HepG2 (cell line): ENCODE data around the gene UNC13D. TPM values are rescaled to one million over a fixed set of nuclear protein-coding genes. Genes with fewer than 3 reads are reported as not detected.

Experiments
- ASH2L ChIP-seq: fragments of 300-600, 200-600 bp; sonication (generic); IDR thresholded peaks from 2 replicates; pipeline ENCODE4 v1.7.0; 2017; ENCODE audit warnings: low read depth, mild to moderate bottlenecking, moderate library complexity, mixed read lengths, low read length; ENCODE audit not compliant: insufficient read length
- CHD2 ChIP-seq: IDR thresholded peaks from 2 replicates; pipeline ENCODE4 v1.6.1; 2011; ENCODE audit warnings: low read depth, low read length, improper control_type of control experiment
- CREM ChIP-seq, 2 experiments: sonication (generic) in 1 of 2; formaldehyde crosslinking in 1 of 2; IDR thresholded peaks; 2 replicates each; pipeline versions ENCODE4 v1.4.0 to v1.6.1; 2016 to 2020; ENCODE audit warnings: antibody characterized with exemption in 1 of 2, mild to moderate bottlenecking in 1 of 2, missing genetic modification reagents in 1 of 2
- EED ChIP-seq: sonication (generic); formaldehyde crosslinking; IDR thresholded peaks from 2 replicates; pipeline ENCODE4 v1.5.0; 2020; ENCODE audit warnings: mild to moderate bottlenecking, missing genetic modification reagents
- FOSL1 ChIP-seq: sonication (generic); formaldehyde crosslinking; IDR thresholded peaks from 2 replicates; pipeline ENCODE4 v1.9.0; 2021; ENCODE audit warnings: missing genetic modification reagents, borderline replicate concordance
- FOSL2 ChIP-seq: sonication (generic); formaldehyde crosslinking; IDR thresholded peaks from 2 replicates; pipeline ENCODE4 v1.4.0; 2020; ENCODE audit warnings: missing genetic modification reagents
- HMGA1 ChIP-seq: sonication (generic); formaldehyde crosslinking; conservative IDR thresholded peaks from 2 replicates; pipeline ENCODE4 v1.4.0; 2020; ENCODE audit warnings: missing genetic modification reagents
- KDM3A ChIP-seq: IDR thresholded peaks from 2 replicates; pipeline ENCODE4 v1.6.1; 2018; ENCODE audit warnings: low read depth, missing compliant biosample characterization
- KLF13 ChIP-seq: sonication (generic); formaldehyde crosslinking; IDR thresholded peaks from 2 replicates; pipeline ENCODE4 v1.4.0; 2020; ENCODE audit warnings: mild to moderate bottlenecking, missing genetic modification reagents
- MEF2D ChIP-seq: sonication (generic); formaldehyde crosslinking; IDR thresholded peaks from 2 replicates; pipeline ENCODE4 v1.5.1; 2020; ENCODE audit warnings: mild to moderate bottlenecking, missing genetic modification reagents
- MYNN ChIP-seq: sonication (generic); formaldehyde crosslinking; IDR thresholded peaks from 2 replicates; pipeline ENCODE4 v1.4.0; 2020; ENCODE audit warnings: mild to moderate bottlenecking, low read depth, missing genetic modification reagents
- NFE2L1 ChIP-seq: sonication (generic); formaldehyde crosslinking; IDR thresholded peaks from 2 replicates; pipeline ENCODE4 v1.4.0; 2020; ENCODE audit warnings: missing genetic modification reagents, mild to moderate bottlenecking, borderline replicate concordance
- RBM39 ChIP-seq: fragments of 200-400 bp; formaldehyde crosslinking; IDR thresholded peaks from one replicate; pipeline ENCODE4 v1.6.1; 2018; ENCODE audit warnings: antibody characterized with exemption, mild to moderate bottlenecking, low read depth, low read length; ENCODE audit not compliant: poor library complexity, severe bottlenecking
- SMARCE1 ChIP-seq: fragments of 450-650 bp; IDR thresholded peaks from 2 replicates; pipeline ENCODE4 v1.6.1; 2017; ENCODE audit warnings: borderline replicate concordance
- TBL1XR1 ChIP-seq: fragments of 150-350 bp; IDR thresholded peaks from 2 replicates; pipeline ENCODE4 v1.6.1; 2014; ENCODE audit warnings: borderline replicate concordance, low read length; ENCODE audit not compliant: partially characterized antibody
- THYN1 ChIP-seq: sonication (generic); formaldehyde crosslinking; IDR thresholded peaks from 2 replicates; pipeline ENCODE4 v1.8.1; 2023; ENCODE audit warnings: low read depth, mild to moderate bottlenecking, moderate library complexity, missing genetic modification reagents, borderline replicate concordance
- ZBTB20 ChIP-seq: sonication (generic); formaldehyde crosslinking; IDR thresholded peaks from 2 replicates; pipeline ENCODE4 v1.8.1; 2023; ENCODE audit warnings: missing genetic modification reagents, low read depth, mild to moderate bottlenecking, borderline replicate concordance
- ZMYM3 ChIP-seq: sonication (generic); formaldehyde crosslinking; IDR thresholded peaks from 2 replicates; pipeline ENCODE4 v1.5.1; 2020; ENCODE audit warnings: mild to moderate bottlenecking, missing genetic modification reagents
- polyA plus RNA-seq, 8 experiments: library from polyadenylated mRNA; depleted of rRNA in 3 of 8; stranded (reverse) in 7 of 8; unstranded in 1 of 8; fragments of >200 nt; fragmentation: Illumina TruSeq in 4 of 8; extraction: Trizol in 4 of 8; gene quantifications; 2 replicates each; pipeline versions ENCODE4 v1.2.1 to v1.2.3, GENCODE V29; 2011 to 2016; ENCODE audit warnings: low read depth in 4 of 8, missing spikeins in 1 of 8, mixed read lengths in 1 of 8; ENCODE audit not compliant: insufficient read depth in 1 of 8
- total RNA-seq, 5 experiments: library from RNA; depleted of rRNA; stranded (reverse); fragments of >200 nt; fragmentation: Illumina TruSeq; extraction: Trizol; gene quantifications; 2 replicates each; pipeline ENCODE4 v1.2.3, GENCODE V29; 2016; ENCODE audit warnings: low read depth in 1 of 5
- TF ChIP-seq, protein P1 (sequence below): sonication (generic); formaldehyde crosslinking; IDR thresholded peaks from 2 replicates; pipeline ENCODE4 v1.8.1; 2023; ENCODE audit warnings: mild to moderate bottlenecking, inconsistent platforms, moderate library complexity, missing genetic modification reagents, borderline replicate concordance
- TF ChIP-seq, protein P2 (sequence below): sonication (generic); formaldehyde crosslinking; IDR thresholded peaks from 2 replicates; pipeline ENCODE4; 2020; ENCODE audit warnings: missing genetic modification reagents, mild to moderate bottlenecking, borderline replicate concordance
- TF ChIP-seq, protein P3 (sequence below): IDR thresholded peaks from 2 replicates; pipeline ENCODE4 v1.6.1; 2016; ENCODE audit warnings: low read depth
- TF ChIP-seq, protein P4 (sequence below): IDR thresholded peaks from 2 replicates; pipeline ENCODE4 v1.6.1; 2016; ENCODE audit warnings: control low read depth

The UNC13D gene
- total and polyA plus RNA-seq, 2 of the 13 experiments (the other 11 are each of a cell fraction or from before 2014, with no cell fraction given): 29.7 to 42.7 TPM

DNA sequence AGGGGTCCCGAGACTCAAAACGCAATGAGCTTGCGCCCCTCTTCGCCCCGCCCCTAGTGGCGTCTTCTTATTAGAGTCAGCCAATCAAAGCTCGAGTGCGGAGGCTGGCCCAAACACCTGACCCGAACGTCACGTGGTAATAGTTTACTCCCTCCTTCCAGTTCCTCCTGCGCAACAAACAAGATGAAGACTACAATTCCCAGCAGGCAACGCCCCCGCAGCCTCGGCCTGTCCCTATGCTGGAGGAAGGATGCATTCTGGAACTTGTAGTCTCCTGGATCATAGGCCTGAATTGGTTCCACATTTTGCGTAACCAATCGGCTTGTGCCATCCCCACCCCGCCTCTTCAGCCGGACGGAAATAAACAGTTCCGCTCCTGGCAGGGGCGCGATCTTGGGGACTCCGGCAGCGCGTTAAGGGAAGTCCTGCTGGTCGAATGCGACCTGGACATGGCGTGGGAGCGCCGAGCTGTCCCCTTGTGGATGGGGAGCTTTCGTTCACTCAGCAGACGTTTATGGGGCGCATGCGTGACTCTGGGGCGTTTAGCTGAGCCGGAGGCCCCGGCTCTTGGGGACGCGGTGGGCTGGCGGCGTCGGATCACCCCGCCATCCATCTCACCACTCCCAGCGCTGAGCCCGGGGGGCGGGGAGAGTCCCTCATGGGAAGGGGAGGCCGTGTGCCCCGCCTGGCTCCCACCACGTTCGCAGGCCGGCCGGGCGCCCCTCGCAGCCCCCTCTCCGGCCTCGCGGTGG, 11.3 kb upstream of the UNC13D start, which contains the start of gene WBP2 (continued):
- TF ChIP-seq RBM39 (peak; percentile 96), CREM (IDR thresholded peaks at IDR 0.05) (peak; percentile 98), CREM (CRISPR knock-in tag; IDR thresholded peaks at IDR 0.05) (no peak), KLF13 (CRISPR knock-in tag) (no peak), ZMYM3 (CRISPR knock-in tag) (no peak), NFE2L1 (CRISPR knock-in tag) (no peak; the same call in 1 of the 2 replicates), SMARCE1 (no peak), HMGA1 (CRISPR knock-in tag) (no peak), ASH2L (peak; percentile 75), KDM3A (CRISPR knock-in tag) (peak; percentile 21; the same call in 1 of the 2 replicates), CHD2 (0 out of 2 replicates have a peak, but pooled peaks have one; percentile 8), FOSL2 (peak; percentile 44), THYN1 (CRISPR knock-in tag) (no peak), ZBTB20 (CRISPR knock-in tag) (no peak), FOSL1 (0 out of 2 replicates have a peak, but pooled peaks have one; percentile 34), TBL1XR1 (peak; percentile 98), MYNN (CRISPR knock-in tag) (peak; percentile 45; the same call in 1 of the 2 replicates), EED (CRISPR knock-in tag) (no peak; the same call in 1 of the 2 replicates), MEF2D (CRISPR knock-in tag) (peak; percentile 75)
- TF ChIP-seq, protein P1, sequence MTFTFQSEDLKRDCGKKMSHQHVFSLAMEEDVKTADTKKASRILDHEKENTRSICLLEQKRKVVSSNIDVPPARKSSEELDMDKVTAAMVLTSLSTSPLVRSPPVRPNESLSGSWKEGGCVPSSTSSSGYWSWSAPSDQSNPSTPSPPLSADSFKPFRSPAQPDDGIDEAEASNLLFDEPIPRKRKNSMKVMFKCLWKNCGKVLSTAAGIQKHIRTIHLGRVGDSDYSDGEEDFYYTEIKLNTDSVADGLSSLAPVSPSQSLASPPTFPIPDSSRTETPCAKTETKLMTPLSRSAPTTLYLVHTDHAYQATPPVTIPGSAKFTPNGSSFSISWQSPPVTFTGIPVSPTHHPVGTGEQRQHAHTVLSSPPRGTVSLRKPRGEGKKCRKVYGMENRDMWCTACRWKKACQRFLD (CRISPR knock-in tag): peak; percentile 42; the same call in 1 of the 2 replicates
- TF ChIP-seq, protein P2, sequence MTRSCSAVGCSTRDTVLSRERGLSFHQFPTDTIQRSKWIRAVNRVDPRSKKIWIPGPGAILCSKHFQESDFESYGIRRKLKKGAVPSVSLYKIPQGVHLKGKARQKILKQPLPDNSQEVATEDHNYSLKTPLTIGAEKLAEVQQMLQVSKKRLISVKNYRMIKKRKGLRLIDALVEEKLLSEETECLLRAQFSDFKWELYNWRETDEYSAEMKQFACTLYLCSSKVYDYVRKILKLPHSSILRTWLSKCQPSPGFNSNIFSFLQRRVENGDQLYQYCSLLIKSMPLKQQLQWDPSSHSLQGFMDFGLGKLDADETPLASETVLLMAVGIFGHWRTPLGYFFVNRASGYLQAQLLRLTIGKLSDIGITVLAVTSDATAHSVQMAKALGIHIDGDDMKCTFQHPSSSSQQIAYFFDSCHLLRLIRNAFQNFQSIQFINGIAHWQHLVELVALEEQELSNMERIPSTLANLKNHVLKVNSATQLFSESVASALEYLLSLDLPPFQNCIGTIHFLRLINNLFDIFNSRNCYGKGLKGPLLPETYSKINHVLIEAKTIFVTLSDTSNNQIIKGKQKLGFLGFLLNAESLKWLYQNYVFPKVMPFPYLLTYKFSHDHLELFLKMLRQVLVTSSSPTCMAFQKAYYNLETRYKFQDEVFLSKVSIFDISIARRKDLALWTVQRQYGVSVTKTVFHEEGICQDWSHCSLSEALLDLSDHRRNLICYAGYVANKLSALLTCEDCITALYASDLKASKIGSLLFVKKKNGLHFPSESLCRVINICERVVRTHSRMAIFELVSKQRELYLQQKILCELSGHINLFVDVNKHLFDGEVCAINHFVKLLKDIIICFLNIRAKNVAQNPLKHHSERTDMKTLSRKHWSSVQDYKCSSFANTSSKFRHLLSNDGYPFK: peak; percentile 88
- TF ChIP-seq, protein P3, sequence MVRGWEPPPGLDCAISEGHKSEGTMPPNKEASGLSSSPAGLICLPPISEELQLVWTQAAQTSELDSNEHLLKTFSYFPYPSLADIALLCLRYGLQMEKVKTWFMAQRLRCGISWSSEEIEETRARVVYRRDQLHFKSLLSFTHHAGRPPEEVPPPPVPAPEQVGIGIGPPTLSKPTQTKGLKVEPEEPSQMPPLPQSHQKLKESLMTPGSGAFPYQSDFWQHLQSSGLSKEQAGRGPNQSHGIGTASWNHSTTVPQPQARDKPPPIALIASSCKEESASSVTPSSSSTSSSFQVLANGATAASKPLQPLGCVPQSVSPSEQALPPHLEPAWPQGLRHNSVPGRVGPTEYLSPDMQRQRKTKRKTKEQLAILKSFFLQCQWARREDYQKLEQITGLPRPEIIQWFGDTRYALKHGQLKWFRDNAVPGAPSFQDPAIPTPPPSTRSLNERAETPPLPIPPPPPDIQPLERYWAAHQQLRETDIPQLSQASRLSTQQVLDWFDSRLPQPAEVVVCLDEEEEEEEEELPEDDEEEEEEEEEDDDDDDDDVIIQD (CRISPR knock-in tag): 0 out of 2 replicates have a peak, but pooled peaks have one; percentile 8
- TF ChIP-seq, protein P4, sequence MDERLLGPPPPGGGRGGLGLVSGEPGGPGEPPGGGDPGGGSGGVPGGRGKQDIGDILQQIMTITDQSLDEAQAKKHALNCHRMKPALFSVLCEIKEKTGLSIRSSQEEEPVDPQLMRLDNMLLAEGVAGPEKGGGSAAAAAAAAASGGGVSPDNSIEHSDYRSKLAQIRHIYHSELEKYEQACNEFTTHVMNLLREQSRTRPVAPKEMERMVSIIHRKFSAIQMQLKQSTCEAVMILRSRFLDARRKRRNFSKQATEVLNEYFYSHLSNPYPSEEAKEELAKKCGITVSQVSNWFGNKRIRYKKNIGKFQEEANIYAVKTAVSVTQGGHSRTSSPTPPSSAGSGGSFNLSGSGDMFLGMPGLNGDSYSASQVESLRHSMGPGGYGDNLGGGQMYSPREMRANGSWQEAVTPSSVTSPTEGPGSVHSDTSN (CRISPR knock-in tag): no peak
